22Rv1 (cell line): ENCODE data around the gene TYMP.

Experiments used
- H3K27ac ChIP-seq: fragments of 450-650 bp; 2 replicates; pipeline ENCODE4 v1.5.1; 2017
- ZFX ChIP-seq: fragments of 450-650 bp; IDR thresholded peaks from 2 replicates; pipeline ENCODE4 v1.6.1; 2017; ENCODE audit warnings: antibody characterized with exemption, borderline replicate concordance
- TF ChIP-seq, protein P1 (sequence below): fragments of 450-650 bp; IDR thresholded peaks from 2 replicates; pipeline ENCODE4 v1.5.1; 2017; ENCODE audit warnings: mild to moderate bottlenecking

TYMP gene

DNA sequence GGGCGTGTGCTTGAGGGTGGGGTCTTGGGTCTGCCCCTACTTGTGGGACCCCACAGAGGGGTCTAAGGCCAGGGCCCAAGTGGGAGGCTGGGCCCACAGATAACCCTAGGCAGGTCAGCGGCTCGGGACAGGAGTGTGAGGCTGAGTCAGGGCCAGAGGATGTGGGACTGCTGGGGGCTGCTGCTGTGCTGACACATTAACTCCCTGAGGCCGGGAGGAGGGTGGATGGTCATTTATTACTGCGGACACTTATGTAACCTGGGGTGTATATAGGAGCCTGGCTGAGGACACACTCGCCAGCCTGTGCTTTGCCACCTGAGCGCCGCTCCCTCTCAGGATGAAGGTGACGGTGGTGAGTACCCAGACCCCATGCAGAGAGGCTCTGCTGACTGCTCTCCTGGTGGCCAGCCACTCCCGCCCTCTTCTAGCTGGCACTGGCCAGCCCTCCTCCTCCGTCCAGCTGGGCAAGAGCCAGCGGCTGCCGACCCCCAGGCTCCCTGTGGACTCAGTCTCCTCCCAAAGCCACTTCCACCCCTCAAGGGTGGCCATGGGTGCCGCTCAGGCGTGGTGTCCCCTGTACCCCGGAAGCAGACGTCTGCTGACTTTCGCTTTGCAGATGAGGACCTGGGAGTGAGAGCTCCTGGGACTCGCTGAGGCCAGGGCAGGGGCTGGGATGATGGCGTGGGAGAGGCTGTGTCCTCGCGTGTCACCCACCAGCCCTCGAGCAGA is 43.1 kb downstream of the TYMP start, which contains the start of gene MIOX:
MIOX (plus strand) TSS at position 299 of the 729 bp plus-strand sequence; CDS start at position 338, 39 bp downstream.
- TF ChIP-seq, protein P1, sequence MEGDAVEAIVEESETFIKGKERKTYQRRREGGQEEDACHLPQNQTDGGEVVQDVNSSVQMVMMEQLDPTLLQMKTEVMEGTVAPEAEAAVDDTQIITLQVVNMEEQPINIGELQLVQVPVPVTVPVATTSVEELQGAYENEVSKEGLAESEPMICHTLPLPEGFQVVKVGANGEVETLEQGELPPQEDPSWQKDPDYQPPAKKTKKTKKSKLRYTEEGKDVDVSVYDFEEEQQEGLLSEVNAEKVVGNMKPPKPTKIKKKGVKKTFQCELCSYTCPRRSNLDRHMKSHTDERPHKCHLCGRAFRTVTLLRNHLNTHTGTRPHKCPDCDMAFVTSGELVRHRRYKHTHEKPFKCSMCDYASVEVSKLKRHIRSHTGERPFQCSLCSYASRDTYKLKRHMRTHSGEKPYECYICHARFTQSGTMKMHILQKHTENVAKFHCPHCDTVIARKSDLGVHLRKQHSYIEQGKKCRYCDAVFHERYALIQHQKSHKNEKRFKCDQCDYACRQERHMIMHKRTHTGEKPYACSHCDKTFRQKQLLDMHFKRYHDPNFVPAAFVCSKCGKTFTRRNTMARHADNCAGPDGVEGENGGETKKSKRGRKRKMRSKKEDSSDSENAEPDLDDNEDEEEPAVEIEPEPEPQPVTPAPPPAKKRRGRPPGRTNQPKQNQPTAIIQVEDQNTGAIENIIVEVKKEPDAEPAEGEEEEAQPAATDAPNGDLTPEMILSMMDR = no peak
- TF ChIP-seq ZFX = no peak
- peak within 1 kb of the TSS; percentile 95 for H3K27ac ChIP-seq

DNA sequence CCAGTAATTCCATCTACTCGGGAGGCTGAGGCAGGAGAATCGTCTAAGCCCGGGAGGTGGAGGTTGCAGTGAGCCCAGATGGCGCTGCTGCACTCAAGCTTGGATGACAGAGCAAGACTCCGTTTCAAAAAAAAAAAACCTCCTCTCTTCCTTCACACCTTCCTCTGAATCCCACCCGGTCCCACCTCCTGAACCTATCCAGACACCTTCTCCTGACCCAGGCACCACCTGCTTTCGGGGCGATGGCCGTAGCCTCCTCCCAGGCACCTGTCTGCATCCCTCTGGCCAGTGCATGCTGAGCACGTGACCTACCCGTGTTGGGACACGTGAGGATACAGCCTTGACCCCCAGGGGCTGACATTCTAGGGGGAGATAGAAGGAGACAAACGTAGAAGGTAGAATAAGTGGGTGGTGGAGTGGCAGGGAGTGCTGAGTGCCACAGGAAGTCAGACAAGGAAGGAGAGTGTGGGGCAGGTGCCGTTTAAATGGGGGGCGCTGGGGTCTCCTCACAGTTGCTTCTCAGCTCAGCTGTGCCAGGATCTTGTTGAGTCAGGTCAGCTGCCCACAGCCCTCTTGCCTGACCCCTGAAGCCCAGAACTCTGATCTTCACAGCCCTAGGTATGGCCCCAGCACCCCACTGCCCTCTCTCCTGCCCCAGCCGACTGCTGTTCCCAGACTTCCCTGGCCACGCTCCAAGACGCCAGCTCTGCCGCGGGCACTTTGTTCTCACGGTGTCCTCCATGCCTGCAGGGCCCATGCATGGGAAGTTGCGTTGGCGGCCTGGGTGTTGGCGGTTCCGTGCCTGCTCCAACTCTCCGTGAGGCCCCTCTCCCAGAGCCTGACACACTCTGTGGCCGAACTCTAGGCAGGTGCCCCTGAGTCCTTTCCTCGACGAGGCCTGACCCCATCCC is 44.3 kb downstream of the TYMP start:
- peak overlapping the region; percentile 95 for H3K27ac ChIP-seq
- TF ChIP-seq, protein P1 = peak; percentile 73
- TF ChIP-seq ZFX = no peak

DNA sequence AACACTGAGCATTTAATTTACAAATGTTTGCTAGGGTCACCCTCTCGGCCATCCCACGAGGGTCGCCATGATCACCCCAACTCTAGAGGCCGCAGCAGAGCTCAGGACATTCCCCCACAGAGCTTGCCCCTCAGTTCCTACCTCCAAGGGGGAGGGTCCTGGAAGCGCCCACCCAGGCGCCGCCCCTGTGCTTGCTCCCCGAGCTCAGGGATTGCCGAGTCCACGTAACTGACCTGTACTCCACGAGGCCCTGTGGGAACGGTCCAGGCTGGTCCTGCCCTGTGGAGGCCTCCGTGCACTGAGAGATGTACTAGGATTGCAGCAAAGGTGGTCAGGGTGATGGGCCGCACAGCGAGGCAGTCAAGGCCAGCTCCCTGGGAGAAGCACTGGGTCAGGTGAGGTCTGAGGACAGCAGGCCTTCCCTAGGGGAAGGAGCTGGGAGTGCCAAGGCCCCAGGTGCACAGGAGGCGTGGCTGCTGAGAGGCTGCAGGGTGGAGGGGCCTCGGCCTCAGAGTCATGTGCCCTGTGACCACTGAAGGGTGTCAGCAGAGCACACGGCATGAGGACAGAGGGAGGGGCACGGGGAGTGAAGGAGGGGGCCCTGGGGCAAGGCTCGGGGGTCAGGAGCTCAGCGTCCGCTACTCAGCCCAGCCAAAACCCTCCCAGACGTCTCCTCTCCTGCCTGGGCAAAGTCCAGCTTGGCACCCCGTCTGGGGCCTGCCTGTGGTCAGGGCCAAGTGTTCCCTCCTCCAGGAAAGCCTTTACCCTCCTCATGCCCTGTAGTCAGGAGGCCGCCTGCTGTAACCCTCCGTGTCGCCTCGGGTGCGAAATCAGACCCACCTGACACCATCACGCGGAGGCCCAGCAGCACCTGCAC is 45.6 kb downstream of the TYMP start:
- H3K27ac ChIP-seq = peak overlapping the region; percentile 95
- TF ChIP-seq, protein P1 = no peak
- no peak for TF ChIP-seq ZFX

DNA sequence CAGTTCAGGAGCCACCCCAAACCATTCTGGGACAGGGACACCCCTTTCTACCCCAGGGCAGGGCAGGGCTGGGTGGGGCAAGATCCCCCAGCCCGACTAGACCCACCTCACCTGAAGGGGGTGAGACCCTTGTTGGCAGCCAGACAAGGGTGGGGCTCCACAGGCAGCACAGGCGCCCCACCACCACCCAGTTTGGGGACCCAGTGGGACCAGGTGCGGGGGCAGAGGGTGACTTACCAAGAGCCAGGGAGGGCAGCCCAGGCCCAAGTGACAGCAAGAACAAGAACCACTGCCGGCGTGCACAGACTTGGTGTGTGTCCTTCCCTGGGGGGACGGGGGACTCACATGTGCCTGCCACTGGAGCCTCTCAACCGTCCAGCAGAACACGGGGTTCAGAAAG is 46.3 kb downstream of the TYMP start:
- H3K27ac ChIP-seq = peak overlapping the region; percentile 95
- TF ChIP-seq, protein P1 = no peak
- TF ChIP-seq ZFX = no peak

DNA sequence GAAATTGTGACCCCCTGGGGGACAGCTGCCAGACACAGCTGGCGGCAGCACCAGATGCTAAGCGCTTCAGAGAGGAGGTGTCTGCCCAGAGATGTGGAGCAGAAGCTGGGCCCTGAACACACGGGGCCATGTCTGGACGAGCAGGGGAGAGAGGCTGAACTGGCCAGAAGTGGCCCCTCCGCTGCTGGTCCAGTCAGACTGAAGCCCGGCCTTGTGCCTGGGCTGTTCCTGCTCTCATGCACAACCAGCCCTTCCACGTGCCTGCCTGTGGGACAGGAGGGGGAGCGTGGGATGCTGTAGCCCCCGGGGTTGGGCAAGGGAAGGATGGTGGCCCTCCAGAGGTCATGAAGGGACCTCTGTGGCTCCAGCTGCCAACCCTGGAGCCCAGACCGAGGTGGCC is 46.7 kb downstream of the TYMP start:
- no peak for TF ChIP-seq ZFX
- TF ChIP-seq, protein P1 = no peak
- H3K27ac ChIP-seq = peak overlapping the region; percentile 95

DNA sequence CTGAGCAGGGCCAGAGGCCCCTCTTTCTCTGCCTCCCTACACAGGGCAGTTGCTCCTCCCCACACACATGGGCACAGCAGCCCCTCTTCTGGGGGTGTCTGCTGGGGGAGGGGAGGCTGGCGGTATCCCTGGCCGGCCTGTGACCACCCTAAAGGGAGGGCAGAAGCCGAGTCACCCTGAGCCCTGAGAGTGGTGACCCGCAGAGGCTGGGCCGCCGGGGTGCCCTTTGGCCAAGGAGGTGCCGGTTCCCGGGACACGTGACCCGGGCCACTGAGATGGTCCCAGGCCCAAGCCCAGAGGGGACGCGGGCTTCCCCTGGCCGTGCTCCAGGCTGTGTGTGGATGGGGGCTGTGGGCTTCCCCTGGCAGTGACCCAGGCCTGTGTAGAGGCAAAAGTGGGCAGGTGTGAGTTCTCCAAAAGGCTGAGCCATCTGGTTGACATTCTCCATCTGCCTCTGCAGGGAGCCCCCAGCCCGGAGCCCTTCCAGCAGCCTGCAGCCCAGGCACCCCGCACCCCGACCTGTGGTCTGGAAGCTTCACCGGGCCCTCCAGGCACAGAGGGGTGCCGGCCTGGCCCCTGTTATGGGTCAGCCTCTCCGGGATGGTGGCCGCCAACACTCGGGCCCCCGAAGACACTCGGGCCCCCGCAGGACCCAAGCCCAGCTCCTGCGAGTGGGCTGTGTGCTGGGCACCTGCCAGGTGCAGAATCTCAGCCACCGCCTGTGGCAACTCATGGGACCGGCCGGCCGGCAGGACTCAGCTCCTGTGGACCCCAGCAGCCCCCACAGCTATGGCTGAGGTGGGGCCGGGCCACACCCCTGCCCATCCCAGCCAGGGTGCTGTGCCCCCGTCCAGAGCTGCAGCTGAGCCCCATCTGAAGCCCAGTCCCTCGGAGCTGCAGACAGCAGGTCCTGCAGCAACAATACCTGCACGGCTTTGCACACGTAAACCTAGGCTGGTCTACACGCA is 47.4 kb downstream of the TYMP start:
- H3K27ac ChIP-seq = peak overlapping the region; percentile 95

More for the DNA sequence above, 47.4 kb downstream of the TYMP start:
- TF ChIP-seq, protein P1 = no peak
- no peak for TF ChIP-seq ZFX
